GM21717 (cell line): ENCODE results near the gene GDI2.

Experiments
- ATAC-seq: cut with Tn5 transposase; IDR thresholded peaks from one replicate; pipeline ENCODE4 v1.9.1; 2021; ENCODE audit warnings: mild to moderate bottlenecking, moderate library complexity; ENCODE audit not compliant: unreplicated experiment

The GDI2 gene

GRCh38 chr10:5746197-5746596 is 67.0 kb downstream of the GDI2 start:
- no peak for ATAC-seq

DNA sequence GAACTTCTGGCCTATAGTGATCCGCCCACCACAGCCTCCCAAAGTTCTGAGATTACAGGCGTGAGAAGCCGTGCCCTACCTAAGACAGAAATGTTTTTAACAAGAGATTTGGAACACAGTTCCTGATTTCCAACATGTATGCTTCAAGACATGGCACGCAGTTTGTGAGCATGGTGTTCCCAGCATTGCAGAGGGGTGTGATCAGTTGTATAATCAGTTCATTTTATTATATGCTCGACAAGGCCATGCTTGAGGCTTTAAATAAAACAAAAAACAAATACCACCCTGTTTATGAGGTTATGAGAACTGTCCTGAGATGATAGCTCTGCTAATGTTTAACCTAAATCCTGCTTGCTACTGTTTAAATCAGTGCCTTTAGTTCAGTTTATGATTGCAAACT is 68.4 kb downstream of the GDI2 start:
- no peak for ATAC-seq

GRCh38 chr10:5743736-5744135 is 69.5 kb downstream of the GDI2 start:
- ATAC-seq: no peak

- no peak for ATAC-seq
Observed at GRCh38 chr10:5742116-5742515, 71.1 kb downstream of the GDI2 start.

DNA sequence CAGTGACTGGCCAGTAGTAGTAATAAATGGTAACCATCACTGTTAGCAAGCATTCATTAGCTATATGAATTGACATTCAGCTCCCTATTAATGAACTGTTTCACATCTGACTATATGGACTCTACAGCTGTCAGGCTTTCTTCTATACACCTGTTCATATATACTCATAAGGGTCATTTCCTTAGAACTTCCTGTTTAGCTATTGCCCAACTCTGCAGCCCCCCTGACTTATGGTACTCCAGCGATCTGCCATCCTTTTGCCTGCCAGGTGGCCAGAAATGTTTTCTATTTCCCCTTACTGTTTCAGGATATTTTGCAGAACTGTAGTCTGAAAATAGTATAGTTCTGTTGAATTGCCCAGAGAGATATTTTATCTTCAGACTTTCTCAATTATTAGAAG is 72.0 kb downstream of the GDI2 start:
- ATAC-seq: no peak

- no peak for ATAC-seq
Observed at GRCh38 chr10:5738427-5738826, 74.8 kb downstream of the GDI2 start.

GRCh38 chr10:5737352-5737751 is 75.9 kb downstream of the GDI2 start:
- ATAC-seq: no peak

- ATAC-seq: no peak
Observed at GRCh38 chr10:5736591-5736990, 76.6 kb downstream of the GDI2 start.

- ATAC-seq: no peak
Observed at GRCh38 chr10:5735119-5735518, 78.1 kb downstream of the GDI2 start.

DNA sequence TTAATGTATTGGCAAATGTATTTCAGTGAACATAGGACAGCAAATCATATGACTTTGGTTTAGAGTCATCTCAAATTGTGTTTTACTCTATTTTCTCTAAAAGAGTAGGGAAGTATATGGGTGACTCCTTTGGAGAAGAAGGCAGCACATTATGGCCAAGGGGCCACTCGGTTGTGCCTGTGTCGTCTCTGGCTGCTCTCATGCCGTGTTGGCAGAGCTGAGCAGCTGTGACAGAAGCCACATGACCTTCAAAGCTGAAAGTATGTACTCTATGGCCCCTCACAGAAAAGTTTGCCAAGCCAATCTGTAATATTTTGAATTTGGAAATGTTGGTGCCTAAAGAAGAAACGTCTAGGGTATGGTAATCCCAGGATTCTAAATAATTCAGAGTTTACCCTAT is 81.1 kb downstream of the GDI2 start:
- no peak for ATAC-seq

GRCh38 chr10:5731559-5731958 is 81.7 kb downstream of the GDI2 start:
- ATAC-seq: no peak

DNA sequence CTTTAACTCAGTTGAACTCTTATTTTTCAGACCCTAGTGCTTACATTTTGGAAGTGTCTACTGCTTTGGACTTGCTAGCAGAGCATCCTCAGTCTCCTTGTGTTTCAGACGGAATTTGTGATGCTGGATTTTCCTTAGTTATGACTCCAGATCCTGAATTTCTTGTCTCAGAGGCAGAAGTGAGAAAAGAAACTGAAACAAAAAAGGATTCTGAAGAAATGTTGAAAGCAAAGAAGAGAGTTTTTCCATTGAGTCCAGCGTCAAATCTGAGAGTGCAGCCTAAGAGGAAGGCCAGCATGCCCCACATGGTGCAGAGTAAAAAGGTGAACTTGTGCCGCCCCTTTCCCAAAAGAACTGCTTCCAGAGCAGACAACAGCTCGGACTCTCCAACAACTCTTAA is 82.5 kb downstream of the GDI2 start:
- no peak for ATAC-seq

GRCh38 chr10:5723692-5724091 is 89.5 kb downstream of the GDI2 start:
- no peak for ATAC-seq

- ATAC-seq: no peak
Observed at GRCh38 chr10:5720182-5720581, 93.1 kb downstream of the GDI2 start.

DNA sequence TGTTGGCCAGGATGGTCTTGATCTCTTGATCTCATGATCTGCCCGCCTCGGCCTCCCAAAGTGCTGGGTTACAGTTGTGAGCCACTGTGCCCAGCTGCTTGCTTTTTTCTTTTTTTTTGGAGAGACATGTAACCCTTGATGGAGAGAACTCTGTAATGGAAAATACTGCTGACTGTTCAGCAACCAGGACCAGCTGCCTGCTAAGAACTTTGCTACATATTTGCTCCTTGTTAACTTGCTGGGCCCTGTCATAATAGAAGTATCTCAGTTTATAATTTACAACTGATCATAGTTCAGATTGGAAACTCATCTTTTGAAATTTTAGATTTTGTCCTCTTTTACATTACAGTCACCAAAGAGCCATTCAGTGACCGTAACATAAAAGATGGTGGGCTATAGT is 93.7 kb downstream of the GDI2 start:
- no peak for ATAC-seq
